ENCODE measurements around the gene TP53.
A peak's percentile ranks its signal among the peaks of the same experiment; 100 is the strongest.
"Not testable (repeated sequence)": the region's sequence is repeated elsewhere in the genome, so short reads cannot be mapped to it uniquely, and the experiment has no call there.

TP53 gene

DNA sequence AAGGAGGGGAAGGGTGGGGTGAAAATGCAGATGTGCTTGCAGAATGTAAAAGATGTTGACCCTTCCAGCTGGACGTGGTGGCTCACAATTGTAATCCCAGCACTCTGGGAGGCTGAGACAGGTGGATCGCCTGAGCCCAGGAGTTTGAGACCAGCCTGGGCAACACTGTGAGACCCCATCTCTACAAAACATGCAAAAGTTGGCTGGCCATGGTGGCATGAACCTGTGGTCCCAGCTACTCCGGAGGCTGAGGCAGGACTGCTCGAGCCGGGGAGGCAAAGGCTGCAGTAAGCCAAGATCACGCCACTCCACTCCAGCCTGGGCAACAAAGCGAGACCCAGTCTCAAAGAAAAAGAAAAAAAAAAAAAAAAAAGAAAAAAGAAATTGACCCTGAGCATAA lies 18.8 kb downstream of the TP53 start:
- Mint-ChIP-seq H3K27me3 (ENCODE audit: low read depth) (no peaks in the 10 kb centered on the region), H3K4me3 (no peak overlapping the region), H3K9me3 (peaks cover 5% of the 10 kb centered on the region), H3K36me3 (ENCODE audit: low read depth) (peaks cover 31% of the 10 kb centered on the region), H3K4me1 (ENCODE audit: low read depth) (no peaks in the 10 kb centered on the region), H3K27ac (no peak overlapping the region)

DNA sequence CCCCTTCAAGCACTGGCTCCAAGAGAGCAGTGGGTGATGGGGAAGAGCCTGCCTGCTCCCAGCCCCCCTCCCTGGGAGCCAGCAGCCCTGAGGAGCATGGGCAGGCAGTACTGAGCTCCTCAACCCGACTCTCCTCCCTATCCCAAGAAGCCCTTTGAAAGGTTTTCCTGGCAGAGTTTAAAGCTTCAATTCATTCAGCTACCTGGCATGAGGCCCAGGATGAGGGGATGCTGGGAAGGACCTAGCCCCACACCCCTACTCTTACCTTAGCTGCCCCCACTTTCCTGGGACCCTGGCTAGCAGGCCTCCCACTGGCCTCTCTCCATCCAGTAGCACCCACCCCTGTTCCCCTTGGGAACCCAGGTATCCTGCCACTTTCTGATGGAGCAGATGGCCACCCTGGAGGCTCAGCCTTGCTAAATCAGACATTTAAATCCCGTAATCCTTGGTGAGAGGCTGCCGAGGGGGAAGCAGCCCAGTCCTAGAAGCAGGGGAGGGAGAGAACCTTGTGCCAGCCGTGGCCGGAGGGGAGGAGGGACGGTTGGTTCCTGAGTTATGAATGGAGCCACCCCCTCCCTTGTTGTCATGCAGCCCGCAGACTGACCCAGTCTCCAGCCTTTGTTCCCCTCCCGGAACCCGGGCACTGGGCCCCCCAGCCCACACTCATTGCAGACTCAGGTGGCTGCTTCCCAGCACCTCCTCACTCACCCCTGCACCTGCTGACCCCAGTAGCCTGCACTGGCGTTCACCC lies 19.5 kb downstream of the TP53 start:
- Mint-ChIP-seq H3K4me3 (no peak overlapping the region), H3K27me3 (ENCODE audit: low read depth) (no peaks in the 10 kb centered on the region), H3K27ac (no peak overlapping the region)

DNA sequence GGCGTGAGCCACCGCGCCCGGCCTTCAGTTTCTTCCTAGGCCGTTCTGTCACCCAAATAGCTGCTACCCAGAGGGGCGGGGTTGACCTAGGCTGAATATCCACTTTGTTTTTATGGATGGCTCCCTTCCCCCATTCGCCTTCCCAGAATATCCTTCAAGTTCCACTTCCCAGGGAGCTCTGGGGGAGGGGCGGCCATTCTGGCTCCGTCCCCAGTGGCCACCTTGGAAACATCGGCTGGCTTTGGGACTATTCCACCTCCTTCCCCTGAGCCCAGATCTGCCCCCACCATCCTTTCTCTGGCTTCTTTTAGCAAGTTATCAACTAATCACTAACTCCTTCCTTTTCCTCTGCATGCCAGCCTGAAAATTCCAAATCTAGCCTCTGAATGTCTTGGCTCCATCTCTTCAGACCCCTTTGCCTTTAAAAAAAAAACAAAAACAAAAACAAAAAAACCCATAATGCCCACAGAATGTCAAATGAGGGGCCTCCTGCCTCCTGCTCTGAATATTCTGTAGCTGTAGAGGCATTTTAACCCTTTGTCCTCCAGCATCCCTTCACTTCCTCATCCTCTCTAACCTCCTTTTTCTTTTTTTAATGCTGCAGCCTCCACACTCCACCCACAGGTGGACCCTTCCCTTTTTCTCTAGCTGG lies 30.2 kb downstream of the TP53 start:
- H3K9me3 Mint-ChIP-seq: no peaks in the 10 kb centered on the region
- peaks cover 33% of the 10 kb centered on the region for H3K27me3 Mint-ChIP-seq (ENCODE audit: low read depth)
- no peak overlapping the region for H3K4me3 Mint-ChIP-seq
- no peak overlapping the region for H3K27ac Mint-ChIP-seq
- no peaks in the 10 kb centered on the region for H3K36me3 Mint-ChIP-seq (ENCODE audit: low read depth)
- H3K4me1 Mint-ChIP-seq (ENCODE audit: low read depth): peaks cover 3% of the 10 kb centered on the region

More for the DNA sequence above, 19.5 kb downstream of the TP53 start:
- Mint-ChIP-seq H3K9me3 (no peaks in the 10 kb centered on the region), H3K36me3 (ENCODE audit: low read depth) (peaks cover 25% of the 10 kb centered on the region), H3K4me1 (ENCODE audit: low read depth) (no peaks in the 10 kb centered on the region)

DNA sequence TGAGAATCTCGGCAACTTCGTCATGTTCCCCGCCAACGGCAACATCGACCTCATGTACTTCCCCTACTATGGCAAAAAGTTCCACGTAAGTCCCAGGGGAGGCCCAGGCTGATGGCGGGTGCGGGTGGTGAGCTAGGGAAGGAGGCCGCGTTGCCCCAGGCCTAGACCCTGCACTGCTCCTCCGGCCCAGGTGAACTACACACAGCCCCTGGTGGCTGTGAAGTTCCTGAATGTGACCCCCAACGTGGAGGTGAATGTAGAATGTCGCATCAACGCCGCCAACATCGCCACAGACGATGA lies 31.8 kb downstream of the TP53 start:
- Mint-ChIP-seq H3K4me1 (ENCODE audit: low read depth) (peaks cover 8% of the 10 kb centered on the region), H3K4me3 (no peak overlapping the region), H3K27ac (no peak overlapping the region), H3K27me3 (ENCODE audit: low read depth) (peaks cover 45% of the 10 kb centered on the region), H3K9me3 (no peaks in the 10 kb centered on the region), H3K36me3 (ENCODE audit: low read depth) (peaks cover 1% of the 10 kb centered on the region)

DNA sequence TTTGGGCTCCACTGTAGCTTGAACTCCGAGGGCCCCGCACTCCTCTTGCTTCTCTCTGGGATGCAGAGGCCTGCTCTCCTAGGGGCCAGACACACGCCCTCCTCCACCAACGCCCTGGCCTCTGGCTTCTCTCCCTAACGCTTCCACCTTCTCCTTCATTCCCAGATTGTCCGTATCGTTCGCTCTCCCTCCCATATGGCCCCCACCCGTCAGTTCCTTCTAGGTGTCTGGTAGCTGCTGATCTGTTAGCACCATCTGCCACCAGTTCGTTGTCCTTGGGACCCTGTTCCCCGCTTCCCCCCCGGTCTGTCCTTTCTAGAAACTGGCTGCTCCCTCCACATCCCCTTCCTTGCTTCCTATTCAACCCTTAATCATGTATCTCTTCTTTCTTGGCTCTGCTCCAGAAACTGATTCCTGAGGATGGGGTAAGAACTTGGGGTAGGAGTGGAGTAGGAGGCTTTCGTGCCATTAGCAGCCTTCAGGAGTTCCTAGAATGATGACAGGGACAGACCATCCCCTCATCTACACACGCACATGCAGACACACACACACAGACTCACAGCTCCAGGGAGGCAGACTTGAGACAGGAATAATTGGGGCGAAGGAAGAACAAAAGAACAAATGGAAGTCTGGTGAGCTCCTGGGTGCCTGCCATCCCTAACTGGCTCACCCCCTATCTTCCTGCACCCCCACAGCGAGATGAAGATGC lies 32.3 kb downstream of the TP53 start:
- H3K9me3 Mint-ChIP-seq: no peaks in the 10 kb centered on the region
- peaks cover 13% of the 10 kb centered on the region for H3K4me1 Mint-ChIP-seq (ENCODE audit: low read depth)
- no peak overlapping the region for H3K27ac Mint-ChIP-seq
- H3K27me3 Mint-ChIP-seq (ENCODE audit: low read depth): peaks cover 50% of the 10 kb centered on the region
- peaks cover 3% of the 10 kb centered on the region for H3K36me3 Mint-ChIP-seq (ENCODE audit: low read depth)
- no peak overlapping the region for H3K4me3 Mint-ChIP-seq

DNA sequence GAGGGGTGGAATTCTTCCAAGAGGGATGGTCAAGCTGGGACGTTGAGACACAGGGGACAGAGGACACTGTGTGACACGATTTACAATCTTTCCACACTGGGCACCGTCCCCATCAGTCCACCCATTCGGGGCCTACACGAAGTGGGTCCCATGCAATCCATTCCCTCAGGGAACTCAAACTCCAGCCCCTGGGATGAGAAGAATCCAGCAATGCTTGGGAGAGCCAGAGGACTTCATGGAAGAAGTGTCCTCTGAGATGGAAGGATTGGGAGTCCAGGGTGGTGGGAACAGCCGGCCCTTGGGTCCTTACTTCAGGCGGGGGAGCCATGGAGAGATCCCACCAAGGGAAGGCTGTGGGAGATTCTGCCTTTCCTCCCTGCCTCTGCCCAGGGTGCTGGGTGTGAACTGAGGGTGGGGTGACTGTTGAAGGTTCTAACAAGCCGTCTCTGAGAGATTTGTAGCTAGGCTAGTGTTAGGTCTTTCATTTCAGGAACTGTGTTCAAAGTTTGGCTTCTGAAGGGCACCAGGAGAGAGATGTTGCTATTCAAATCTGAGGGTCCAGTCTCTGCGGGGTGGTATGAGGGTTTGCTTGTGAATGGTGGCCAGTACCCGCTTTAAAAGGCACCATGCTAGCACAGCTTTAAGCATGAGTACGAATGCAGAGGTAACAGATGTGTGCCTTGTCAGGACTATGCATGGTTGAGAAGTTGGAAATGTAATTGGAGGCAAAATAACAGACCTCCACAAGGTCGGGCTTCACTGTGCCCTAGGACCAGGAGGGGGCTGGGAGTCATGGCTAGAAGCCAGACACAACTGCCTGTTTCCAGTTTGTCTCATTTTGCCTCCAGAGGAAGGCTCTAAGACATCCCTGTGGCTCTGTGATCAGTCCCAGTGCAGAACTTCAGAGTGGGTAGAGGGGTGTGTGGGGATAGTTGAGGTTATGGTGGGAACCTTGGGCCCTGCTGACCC lies 34.6 kb downstream of the TP53 start:
- H3K9me3 Mint-ChIP-seq: no peaks in the 10 kb centered on the region
- peaks cover 3% of the 10 kb centered on the region for H3K36me3 Mint-ChIP-seq (ENCODE audit: low read depth)
- H3K27me3 Mint-ChIP-seq (ENCODE audit: low read depth): peaks cover 61% of the 10 kb centered on the region
- H3K4me1 Mint-ChIP-seq (ENCODE audit: low read depth): peaks cover 16% of the 10 kb centered on the region
- no peak overlapping the region for H3K27ac Mint-ChIP-seq
- H3K4me3 Mint-ChIP-seq: no peak overlapping the region

DNA sequence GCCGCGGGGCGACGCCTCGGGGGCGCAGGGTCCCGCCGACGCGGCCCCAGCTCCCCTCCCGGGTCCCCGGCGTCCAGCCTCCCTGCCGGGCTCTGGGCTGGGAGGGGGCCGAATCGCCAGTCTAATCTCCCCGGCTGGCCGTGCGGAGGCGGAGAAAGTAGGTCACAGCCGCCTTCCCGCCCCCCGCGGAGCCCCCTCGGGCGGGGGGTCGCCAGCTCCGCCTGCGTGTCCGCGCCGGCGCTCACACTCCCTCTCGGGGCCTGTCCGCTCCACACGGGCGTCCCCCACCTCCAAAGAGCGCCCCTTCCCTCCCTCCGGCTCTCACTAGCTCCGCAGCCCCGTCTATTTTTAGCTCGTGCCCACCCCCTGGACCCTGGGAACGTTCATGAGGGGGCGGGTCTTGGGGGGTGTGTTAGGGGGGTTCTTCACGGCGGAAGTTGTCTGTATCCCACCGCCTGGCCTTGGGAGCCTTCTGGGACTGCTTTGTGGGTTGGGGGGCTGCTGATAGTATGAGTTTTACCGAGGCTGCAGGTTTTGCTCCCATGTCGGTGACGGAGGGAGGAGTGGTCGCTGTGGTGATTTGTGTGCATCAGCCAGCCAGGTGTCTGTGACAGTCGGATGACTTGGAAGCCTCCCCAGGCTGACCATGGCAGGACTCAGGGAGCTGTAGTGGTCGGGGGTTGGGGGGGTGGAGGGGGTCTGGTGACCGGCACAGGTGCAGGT lies 35.5 kb downstream of the TP53 start:
- H3K9me3 Mint-ChIP-seq: no peaks in the 10 kb centered on the region
- H3K27me3 Mint-ChIP-seq (ENCODE audit: low read depth): peaks cover 56% of the 10 kb centered on the region
- H3K4me3 Mint-ChIP-seq: peak overlapping the region; percentile 29
- peaks cover 3% of the 10 kb centered on the region for H3K36me3 Mint-ChIP-seq (ENCODE audit: low read depth)
- H3K27ac Mint-ChIP-seq: no peak overlapping the region
- peaks cover 13% of the 10 kb centered on the region for H3K4me1 Mint-ChIP-seq (ENCODE audit: low read depth)

DNA sequence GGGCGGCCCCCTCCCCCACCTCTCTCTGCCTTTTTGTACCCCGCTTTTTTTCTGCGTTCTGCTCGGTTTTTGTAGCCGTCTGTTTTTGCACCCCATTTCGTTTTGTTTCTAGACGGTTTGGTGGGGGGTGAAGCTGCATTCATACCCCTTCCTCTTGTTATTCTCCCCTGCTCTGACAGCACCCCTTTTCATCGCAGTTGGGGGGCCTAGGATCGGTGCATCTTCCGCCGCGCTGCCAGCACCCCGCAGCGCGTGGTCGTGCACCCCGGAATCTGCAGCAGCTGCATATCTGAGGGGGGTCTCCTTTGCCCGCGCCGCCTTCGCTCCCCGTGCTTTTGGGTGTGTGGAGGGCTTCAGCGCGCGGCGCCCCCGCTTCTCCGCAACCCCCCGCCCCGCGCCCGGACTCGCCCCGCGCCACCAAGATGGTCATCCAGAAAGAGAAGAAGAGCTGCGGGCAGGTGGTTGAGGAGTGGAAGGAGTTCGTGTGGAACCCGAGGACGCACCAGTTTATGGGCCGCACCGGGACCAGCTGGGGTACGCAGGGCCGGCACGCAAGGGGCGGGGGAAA lies 36.1 kb downstream of the TP53 start:
- Mint-ChIP-seq H3K9me3 (no peaks in the 10 kb centered on the region), H3K4me3 (peak overlapping the region; percentile 60), H3K27me3 (ENCODE audit: low read depth) (peaks cover 58% of the 10 kb centered on the region), H3K4me1 (ENCODE audit: low read depth) (peaks cover 13% of the 10 kb centered on the region), H3K27ac (no peak overlapping the region), H3K36me3 (ENCODE audit: low read depth) (peaks cover 3% of the 10 kb centered on the region)

DNA sequence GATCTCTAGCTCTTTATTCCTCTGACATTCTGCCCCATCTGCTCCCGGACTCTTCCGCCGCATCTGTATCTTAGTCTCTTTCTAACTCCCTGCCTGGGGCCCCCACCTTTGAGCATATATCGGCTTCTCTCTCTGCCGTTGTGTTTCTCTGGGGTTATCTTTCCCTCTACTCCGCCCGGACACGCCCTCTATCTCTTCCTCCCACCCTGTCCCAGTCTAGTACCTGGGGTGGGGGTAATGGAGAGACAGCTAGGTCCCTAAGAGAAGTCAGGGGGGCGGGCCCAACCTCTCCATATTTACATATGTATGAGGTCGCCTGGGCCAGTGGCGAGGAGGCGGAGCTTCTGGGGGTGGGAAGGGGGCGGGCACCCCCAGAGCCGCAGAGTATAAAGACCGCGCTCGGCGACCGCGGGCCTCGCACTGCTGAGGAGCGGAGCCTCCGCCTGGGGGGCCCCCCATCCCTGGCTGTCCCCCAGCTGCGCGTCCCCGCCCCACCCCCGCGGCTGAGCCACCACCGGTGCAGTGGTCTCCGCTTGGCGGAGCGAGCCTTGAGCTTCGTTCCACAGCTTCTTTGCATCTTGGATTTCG lies 36.7 kb downstream of the TP53 start, which contains the start of gene ATP1B2:
Gene ATP1B2, plus strand, starts transcription at position 418 of the 588 bp plus-strand sequence. CDS start 593 bp downstream, outside the sequence.
- Mint-ChIP-seq H3K27me3 (ENCODE audit: low read depth) (peaks cover 59% of the 10 kb centered on the region), H3K36me3 (ENCODE audit: low read depth) (peaks cover 3% of the 10 kb centered on the region), H3K27ac (no peak within 1 kb of the TSS), H3K4me1 (ENCODE audit: low read depth) (peaks cover 14% of the 10 kb centered on the region), H3K4me3 (peak within 1 kb of the TSS; percentile 83), H3K9me3 (no peaks in the 10 kb centered on the region)

DNA sequence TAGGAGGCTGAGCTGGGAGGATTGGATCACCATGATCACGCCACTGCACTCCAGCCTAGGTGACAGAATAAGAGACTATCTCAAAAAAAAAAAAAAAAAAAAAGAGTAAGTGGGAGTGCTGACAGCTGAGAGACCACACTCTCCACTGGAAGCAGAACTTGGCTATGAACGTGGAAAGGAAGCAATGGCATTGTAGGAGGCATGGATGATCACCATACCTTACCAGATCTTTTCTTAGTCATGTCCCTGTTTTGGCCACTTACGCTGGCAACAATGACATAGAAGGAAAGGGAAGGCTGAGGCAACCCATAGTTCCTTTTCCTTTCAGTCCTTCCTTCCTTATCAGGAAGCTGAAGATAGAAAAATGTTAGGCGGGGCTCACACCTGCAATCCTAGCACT lies 40.3 kb downstream of the TP53 start:
- no peaks in the 10 kb centered on the region for H3K9me3 Mint-ChIP-seq
- H3K27me3 Mint-ChIP-seq (ENCODE audit: low read depth): peaks cover 31% of the 10 kb centered on the region
- H3K4me1 Mint-ChIP-seq (ENCODE audit: low read depth): peaks cover 28% of the 10 kb centered on the region
- no peak overlapping the region for H3K4me3 Mint-ChIP-seq
- no peak overlapping the region for H3K27ac Mint-ChIP-seq
- peaks cover 3% of the 10 kb centered on the region for H3K36me3 Mint-ChIP-seq (ENCODE audit: low read depth)

DNA sequence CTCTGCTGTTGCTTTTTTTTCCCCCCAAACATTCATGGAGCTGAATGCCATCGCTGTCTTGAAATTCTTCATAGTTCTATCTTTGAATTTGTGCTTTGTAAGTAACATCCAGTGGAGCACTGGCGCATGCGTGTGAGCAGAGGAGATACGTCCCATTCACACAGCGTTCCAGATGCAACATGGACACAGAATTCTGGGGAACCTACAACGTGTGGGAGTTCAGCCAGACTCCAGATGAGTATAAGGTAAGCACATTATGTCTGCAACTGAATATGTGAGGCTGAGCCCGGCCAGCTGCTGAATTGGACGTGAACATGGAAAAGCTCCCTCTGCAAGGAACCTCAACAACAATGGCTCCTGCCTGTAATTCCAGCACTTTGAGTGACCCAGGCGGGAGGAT lies 40.8 kb downstream of the TP53 start:
- Mint-ChIP-seq H3K4me1 (ENCODE audit: low read depth) (peaks cover 31% of the 10 kb centered on the region), H3K9me3 (no peaks in the 10 kb centered on the region), H3K36me3 (ENCODE audit: low read depth) (peaks cover 3% of the 10 kb centered on the region), H3K27me3 (ENCODE audit: low read depth) (peaks cover 34% of the 10 kb centered on the region), H3K27ac (no peak overlapping the region), H3K4me3 (no peak overlapping the region)

DNA sequence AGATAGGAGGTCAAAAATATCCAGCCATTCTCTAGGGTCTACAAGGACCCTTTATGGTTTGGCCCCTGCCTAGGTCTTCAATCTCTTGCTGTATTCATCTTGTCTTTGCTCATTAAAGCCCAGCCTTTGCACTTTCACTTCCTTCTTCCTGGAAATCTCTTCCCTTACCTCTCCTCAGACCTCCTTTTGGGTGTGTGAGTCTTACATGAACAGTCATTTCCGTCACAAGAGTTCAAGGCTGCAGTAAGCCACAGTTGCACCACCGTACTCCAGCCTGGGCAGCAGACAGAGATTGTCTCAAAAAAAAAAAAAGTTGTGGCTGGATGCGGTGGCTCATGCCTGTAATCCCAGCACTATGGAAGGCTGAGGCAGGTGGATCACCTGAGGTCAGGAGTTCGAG lies 42.5 kb downstream of the TP53 start:
- H3K36me3 Mint-ChIP-seq (ENCODE audit: low read depth): no peaks in the 10 kb centered on the region
- peak overlapping the region; percentile 41 for H3K27ac Mint-ChIP-seq
- H3K4me1 Mint-ChIP-seq (ENCODE audit: low read depth): peaks cover 19% of the 10 kb centered on the region
- H3K9me3 Mint-ChIP-seq: no peaks in the 10 kb centered on the region
- H3K4me3 Mint-ChIP-seq: peak overlapping the region; percentile 30
- H3K27me3 Mint-ChIP-seq (ENCODE audit: low read depth): peaks cover 21% of the 10 kb centered on the region

DNA sequence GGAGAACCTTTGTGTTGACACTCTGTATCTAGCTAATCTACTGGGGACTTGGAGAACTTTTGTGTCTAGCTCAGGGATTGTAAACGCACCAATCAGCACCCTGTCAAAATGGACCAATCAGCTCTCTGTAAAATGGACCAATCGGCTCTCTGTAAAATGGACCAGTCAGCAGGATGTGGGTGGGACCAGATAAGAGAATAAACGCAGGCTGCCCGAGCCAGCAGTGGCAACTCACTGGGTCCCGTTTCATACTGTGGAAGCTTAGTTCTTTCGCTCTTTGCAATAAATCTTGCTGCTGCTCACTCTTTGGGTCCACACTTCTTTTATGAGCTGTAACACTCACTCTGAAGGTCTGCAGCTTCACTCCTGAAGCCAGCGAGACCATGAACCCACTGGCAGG lies 45.7 kb downstream of the TP53 start:
- H3K36me3 Mint-ChIP-seq (ENCODE audit: low read depth); H3K9me3 Mint-ChIP-seq: not testable (repeated sequence)
- Mint-ChIP-seq H3K27ac (peak overlapping the region; percentile 47), H3K4me1 (ENCODE audit: low read depth) (peaks cover 18% of the 10 kb centered on the region), H3K4me3 (peak overlapping the region; percentile 65), H3K27me3 (ENCODE audit: low read depth) (peaks cover 22% of the 10 kb centered on the region)
